Thyroid gland (tissue), 4 donors: Measurements from ENCODE around the gene SNX33. TPM values are rescaled to one million over a fixed set of nuclear protein-coding genes. Genes with fewer than 3 reads are reported as not detected.
"Not testable (repeated sequence)": the region's sequence is repeated elsewhere in the genome, so short reads cannot be mapped to it uniquely, and the experiment has no call there.

Source experiments
- DNase-seq, 2 donors: peaks; one replicate each; pipeline ENCODE4 v3.0.0-alpha.2; 2019
- H3K27ac ChIP-seq, 3 donors: fragments of 200-600 bp; sonication (generic); 1 replicate in 2 of 3; 2 replicates in 1 of 3; pipeline ENCODE4 v1.5.1; 2016 to 2019; ENCODE audit warnings: mild to moderate bottlenecking in 1 of 3, moderate library complexity in 1 of 3
- H3K27me3 ChIP-seq: fragments of 200-600 bp; sonication (generic); one replicate; pipeline ENCODE4 v1.5.1; 2019
- H3K36me3 ChIP-seq, 2 donors: fragments of 200-600 bp; sonication (generic); one replicate each; pipeline ENCODE4 v1.5.1; 2016 to 2019
- H3K4me1 ChIP-seq, 2 donors: fragments of 200-600 bp; sonication (generic); one replicate each; pipeline ENCODE4 v1.5.1; 2017 to 2019
- H3K4me3 ChIP-seq, 3 donors: fragments of 200-600 bp; sonication (generic); replicated peaks in 1 of 3; 1 replicate in 2 of 3; 2 replicates in 1 of 3; pipeline ENCODE4 v1.5.1; 2016; ENCODE audit warnings: mild to moderate bottlenecking in 1 of 3
- H3K9me3 ChIP-seq: fragments of 200-600 bp; sonication (generic); one replicate; pipeline ENCODE4 v1.5.1; 2017
- CTCF ChIP-seq, 6 experiments: fragments of 200-600 bp in 3 of 6; fragments of 450-650 bp in 3 of 6; sonication (generic) in 3 of 6; IDR thresholded peaks; one replicate each; pipeline ENCODE4 v1.5.1; 2016 to 2019; ENCODE audit warnings: antibody characterized with exemption in 6 of 6, mild to moderate bottlenecking in 2 of 6, inconsistent platforms in 1 of 6, moderate library complexity in 1 of 6
- POLR2A ChIP-seq, 2 donors: fragments of 450-650 bp; IDR thresholded peaks; one replicate each; pipeline ENCODE4 v1.6.1; 2017; ENCODE audit warnings: antibody characterized with exemption in 2 of 2, mild to moderate bottlenecking in 2 of 2, moderate library complexity in 1 of 2
- WGBS, 2 donors: methylation state at CpG; one replicate each; pipeline ENCODE4 v1.1.5; 2017; 5-methylcytosine and 5-hydroxymethylcytosine counted together
- intact Hi-C: fragments of 100-400 bp; cut with DNase I; formaldehyde crosslinking; loops from one replicate; pipeline ENCODE4 v1.15.1; 2023
- total RNA-seq, 4 donors: library from RNA; depleted of rRNA; stranded (reverse); fragments of >200 nt; gene quantifications; one replicate each; pipeline ENCODE4 v1.2.3, GENCODE V29; 2016

The SNX33 gene
- total RNA-seq, 4 donors from 2014 or later: 22.8 to 28.7 (median 26.5) TPM

GRCh38 chr15:75706682-75706954, 58.9 kb downstream of the SNX33 start:
- H3K4me3 ChIP-seq: no peak overlapping the region
- DNase-seq: no peak
- H3K9me3 ChIP-seq: no peaks in the 10 kb centered on the region
- H3K27ac ChIP-seq: no peak overlapping the region
- WGBS, 2 donors: 83 to 90% methylated on average over 2 of the region's 2 CpGs
- no peaks in the 10 kb centered on the region for H3K36me3 ChIP-seq
- intact Hi-C loops: no loop called here
- no peak for TF ChIP-seq POLR2A (IDR thresholded peaks at IDR 0.05)
- no peak for TF ChIP-seq CTCF (IDR thresholded peaks at IDR 0.05)
- H3K4me1 ChIP-seq: no peaks in the 10 kb centered on the region
- no peaks in the 10 kb centered on the region for H3K27me3 ChIP-seq

GRCh38 chr15:75709458-75709857, 61.7 kb downstream of the SNX33 start:
- DNase-seq: peak; percentile 22 to 35
- H3K9me3 ChIP-seq, H3K27me3 ChIP-seq, H3K36me3 ChIP-seq, intact Hi-C loops, H3K27ac ChIP-seq, H3K4me3 ChIP-seq: not testable (repeated sequence)
- H3K4me1 ChIP-seq: peaks cover 8 to 13% of the 10 kb centered on the region in 2 donors
- 42 to 45% methylated on average over 13 of the region's 15 CpGs for WGBS, 2 donors

GRCh38 chr15:75710874-75711273, 63.2 kb downstream of the SNX33 start:
- H3K36me3 ChIP-seq, H3K27ac ChIP-seq, DNase-seq, H3K4me3 ChIP-seq, H3K9me3 ChIP-seq, intact Hi-C loops, H3K27me3 ChIP-seq: not testable (repeated sequence)
- WGBS, 2 donors: 90 to 100% methylated on average over 1 to 4 of the region's 5 CpGs
- H3K4me1 ChIP-seq: peaks cover 13 to 23% of the 10 kb centered on the region in 2 donors

GRCh38 chr15:75711495-75711894, 63.8 kb downstream of the SNX33 start:
- H3K36me3 ChIP-seq, intact Hi-C loops, H3K9me3 ChIP-seq, H3K4me3 ChIP-seq, DNase-seq, H3K27ac ChIP-seq, H3K27me3 ChIP-seq: not testable (repeated sequence)
- H3K4me1 ChIP-seq: peaks cover 13 to 23% of the 10 kb centered on the region in 2 donors
- 74 to 83% methylated on average over 5 to 6 of the region's 7 CpGs for WGBS, 2 donors

Other genes with a start within 250 kb of the SNX33 start
- gene SIN3A, start 196.2 kb upstream of the SNX33 start, total RNA-seq: 100 to 1,000 TPM in 1 of 4 donors, 10 to 100 TPM in 3; 51.4 to 146 (median 84.2) TPM
- gene PTPN9, start 68.6 kb upstream of the SNX33 start, total RNA-seq: 10 to 100 TPM; 66.4 to 83.5 (median 73.6) TPM
- 10 to 100 TPM; 24.7 to 31.8 (median 27.8) TPM for gene SNUPN, start 22.2 kb upstream of the SNX33 start, total RNA-seq
- gene IMP3, start 7.7 kb upstream of the SNX33 start, total RNA-seq: 100 to 1,000 TPM in 2 of 4 donors, 10 to 100 TPM in 2; 75.2 to 187 (median 133) TPM
- 10 to 100 TPM in 1 of 4 donors, 1 to 10 TPM in 3; 2.4 to 10.5 (median 3.2) TPM for gene CSPG4, start 64.9 kb downstream of the SNX33 start, total RNA-seq
- gene UBE2Q2, start 195.5 kb downstream of the SNX33 start, total RNA-seq: 10 to 100 TPM; 35.8 to 52.3 (median 44.9) TPM